Measurements from ENCODE around the gene RNF19B.

RNF19B gene

GRCh38 chr1:32962248-32962896, 2.2 kb downstream of the RNF19B start:
- no peak for TF ChIP-seq ZBTB7A (IDR thresholded peaks at IDR 0.05; ENCODE audit: low read depth)
- no peak for TF ChIP-seq CEBPB (IDR thresholded peaks at IDR 0.05)
- TF ChIP-seq NFIC (IDR thresholded peaks at IDR 0.05), result no peak
- TF ChIP-seq USF1 (IDR thresholded peaks at IDR 0.05), result no peak
- no peak for TF ChIP-seq EGR1 (IDR thresholded peaks at IDR 0.05)
- TF ChIP-seq REST (IDR thresholded peaks at IDR 0.05; ENCODE audit: low read depth), result no peak
- no peak for TF ChIP-seq MAX (IDR thresholded peaks at IDR 0.05)

GRCh38 chr1:32960819-32961355, 3.7 kb downstream of the RNF19B start:
- TF ChIP-seq CREB1 (IDR thresholded peaks at IDR 0.05; ENCODE audit: low read depth) (no peak), NFIC (IDR thresholded peaks at IDR 0.05) (no peak), REST (IDR thresholded peaks at IDR 0.05; ENCODE audit: low read depth) (no peak), EGR1 (IDR thresholded peaks at IDR 0.05) (no peak), ZBTB7A (IDR thresholded peaks at IDR 0.05; ENCODE audit: low read depth) (no peak), FOXM1 (IDR thresholded peaks at IDR 0.05; ENCODE audit: borderline replicate concordance, low read depth) (no peak), EP300 (IDR thresholded peaks at IDR 0.05; ENCODE audit: borderline replicate concordance) (no peak), USF1 (IDR thresholded peaks at IDR 0.05) (no peak), TEAD4 (IDR thresholded peaks at IDR 0.05) (no peak), TAF1 (IDR thresholded peaks at IDR 0.05; ENCODE audit: low read depth) (no peak), CEBPB (IDR thresholded peaks at IDR 0.05) (no peak), RAD21 (IDR thresholded peaks at IDR 0.05; ENCODE audit: low read depth) (no peak)

- no peak for TF ChIP-seq RAD21 (IDR thresholded peaks at IDR 0.05; ENCODE audit: low read depth)
- TF ChIP-seq EP300 (IDR thresholded peaks at IDR 0.05; ENCODE audit: borderline replicate concordance), result no peak
- no peak for TF ChIP-seq FOXM1 (IDR thresholded peaks at IDR 0.05; ENCODE audit: borderline replicate concordance, low read depth)
- no peak for TF ChIP-seq REST (IDR thresholded peaks at IDR 0.05; ENCODE audit: low read depth)
- TF ChIP-seq USF1 (IDR thresholded peaks at IDR 0.05), result no peak
- TF ChIP-seq TAF1 (IDR thresholded peaks at IDR 0.05; ENCODE audit: low read depth), result no peak
- no peak for TF ChIP-seq NFIC (IDR thresholded peaks at IDR 0.05)
- TF ChIP-seq YY1 (IDR thresholded peaks at IDR 0.05; ENCODE audit: low read depth), result no peak
- no peak for TF ChIP-seq EGR1 (IDR thresholded peaks at IDR 0.05)
- no peak for TF ChIP-seq ZBTB7A (IDR thresholded peaks at IDR 0.05; ENCODE audit: low read depth)
- no peak for TF ChIP-seq MAX (IDR thresholded peaks at IDR 0.05)
- no peak for TF ChIP-seq CREB1 (IDR thresholded peaks at IDR 0.05; ENCODE audit: low read depth)
- no peak for TF ChIP-seq TCF12 (IDR thresholded peaks at IDR 0.05; ENCODE audit: low read depth)
- TF ChIP-seq TEAD4 (IDR thresholded peaks at IDR 0.05), result no peak
- TF ChIP-seq CEBPB (IDR thresholded peaks at IDR 0.05), result no peak
Measured at GRCh38 chr1:32960342-32960741, 4.3 kb downstream of the RNF19B start.

- TF ChIP-seq REST (IDR thresholded peaks at IDR 0.05; ENCODE audit: low read depth) (no peak), USF1 (IDR thresholded peaks at IDR 0.05) (no peak), MAX (IDR thresholded peaks at IDR 0.05) (no peak), EGR1 (IDR thresholded peaks at IDR 0.05) (no peak), CEBPB (IDR thresholded peaks at IDR 0.05) (no peak), TEAD4 (IDR thresholded peaks at IDR 0.05) (no peak), EP300 (IDR thresholded peaks at IDR 0.05; ENCODE audit: borderline replicate concordance) (no peak), FOXM1 (IDR thresholded peaks at IDR 0.05; ENCODE audit: borderline replicate concordance, low read depth) (no peak), YY1 (IDR thresholded peaks at IDR 0.05; ENCODE audit: low read depth) (no peak), RAD21 (IDR thresholded peaks at IDR 0.05; ENCODE audit: low read depth) (no peak), TAF1 (IDR thresholded peaks at IDR 0.05; ENCODE audit: low read depth) (no peak), CREB1 (IDR thresholded peaks at IDR 0.05; ENCODE audit: low read depth) (no peak)
Measured at GRCh38 chr1:32958827-32959226, 5.8 kb downstream of the RNF19B start.
